Measurements from ENCODE around the gene WBP1L. TPM values are rescaled to one million over a fixed set of nuclear protein-coding genes. Genes with fewer than 3 reads are reported as not detected.

WBP1L gene
- total and polyA plus RNA-seq, 2 of the 13 experiments (the other 11 are each of a cell fraction or from before 2014, with no cell fraction given), result 8.3 to 12.3 TPM

DNA sequence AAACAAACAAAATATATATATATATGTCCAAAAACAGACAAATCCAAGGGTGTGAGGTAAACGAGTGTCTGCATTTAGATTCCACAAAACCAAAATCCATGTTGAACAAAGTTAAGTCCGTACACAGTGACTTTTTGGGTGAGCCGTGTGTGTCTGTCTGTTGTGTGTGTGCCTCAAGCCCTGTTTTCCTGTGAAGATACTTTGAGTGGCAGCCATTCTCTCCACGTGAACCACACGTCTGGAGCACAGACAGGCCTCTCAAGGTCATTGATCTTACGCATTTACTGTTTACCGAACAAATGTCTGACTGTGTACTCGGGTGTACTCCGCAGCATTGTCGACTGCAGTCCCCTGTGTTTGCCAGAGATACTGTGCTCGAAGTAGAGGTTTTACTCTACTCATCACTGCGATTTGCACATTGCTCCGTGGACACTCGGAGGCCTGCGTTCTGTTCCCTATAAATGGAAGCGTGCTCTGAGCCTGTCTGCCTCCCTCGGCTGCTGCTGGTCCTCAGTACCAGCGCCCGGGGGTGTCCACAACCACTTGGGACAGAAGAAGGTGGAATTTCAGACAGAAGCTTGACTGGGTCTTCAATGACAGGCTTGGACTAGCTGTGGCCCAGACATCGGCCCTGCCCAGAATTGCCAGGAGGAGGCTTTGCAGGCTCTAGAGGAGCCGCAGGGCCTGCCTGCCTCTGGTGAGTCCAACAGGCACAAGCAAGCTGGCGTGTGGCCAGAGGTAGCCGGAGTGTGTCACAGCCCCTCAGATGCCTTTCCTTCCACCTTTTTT is 71.3 kb downstream of the WBP1L start (continued):
- TF ChIP-seq, protein P1, sequence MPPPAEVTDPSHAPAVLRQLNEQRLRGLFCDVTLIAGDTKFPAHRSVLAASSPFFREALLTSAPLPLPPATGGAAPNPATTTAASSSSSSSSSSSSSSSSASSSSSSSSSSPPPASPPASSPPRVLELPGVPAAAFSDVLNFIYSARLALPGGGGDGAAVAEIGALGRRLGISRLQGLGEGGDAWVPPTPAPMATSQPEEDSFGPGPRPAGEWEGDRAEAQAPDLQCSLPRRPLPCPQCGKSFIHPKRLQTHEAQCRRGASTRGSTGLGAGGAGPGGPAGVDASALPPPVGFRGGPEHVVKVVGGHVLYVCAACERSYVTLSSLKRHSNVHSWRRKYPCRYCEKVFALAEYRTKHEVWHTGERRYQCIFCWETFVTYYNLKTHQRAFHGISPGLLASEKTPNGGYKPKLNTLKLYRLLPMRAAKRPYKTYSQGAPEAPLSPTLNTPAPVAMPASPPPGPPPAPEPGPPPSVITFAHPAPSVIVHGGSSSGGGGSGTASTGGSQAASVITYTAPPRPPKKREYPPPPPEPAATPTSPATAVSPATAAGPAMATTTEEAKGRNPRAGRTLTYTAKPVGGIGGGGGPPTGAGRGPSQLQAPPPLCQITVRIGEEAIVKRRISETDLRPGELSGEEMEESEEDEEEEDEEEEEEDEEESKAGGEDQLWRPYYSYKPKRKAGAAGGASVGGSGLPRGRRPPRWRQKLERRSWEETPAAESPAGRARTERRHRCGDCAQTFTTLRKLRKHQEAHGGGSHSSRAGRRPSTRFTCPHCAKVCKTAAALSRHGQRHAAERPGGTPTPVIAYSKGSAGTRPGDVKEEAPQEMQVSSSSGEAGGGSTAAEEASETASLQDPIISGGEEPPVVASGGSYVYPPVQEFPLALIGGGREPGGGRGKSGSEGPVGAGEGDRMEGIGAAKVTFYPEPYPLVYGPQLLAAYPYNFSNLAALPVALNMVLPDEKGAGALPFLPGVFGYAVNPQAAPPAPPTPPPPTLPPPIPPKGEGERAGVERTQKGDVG (CRISPR knock-in tag; IDR thresholded peaks at IDR 0.05; ENCODE audit: borderline replicate concordance), result 0 out of 2 replicates have a peak, but pooled peaks have one; percentile 60
- TF ChIP-seq KDM5A (IDR thresholded peaks at IDR 0.05; ENCODE audit: borderline replicate concordance, low read length) (0 out of 2 replicates have a peak, but pooled peaks have one; percentile 32), SOX6 (IDR thresholded peaks at IDR 0.05) (no peak), SOX6 (CRISPR knock-in tag; IDR thresholded peaks at IDR 0.05) (peak; percentile 93), SMAD3 (CRISPR knock-in tag; IDR thresholded peaks at IDR 0.05) (peak; percentile 92), ZSCAN30 (CRISPR knock-in tag; IDR thresholded peaks at IDR 0.05) (0 out of 2 replicates have a peak, but pooled peaks have one; percentile 62), CEBPB (IDR thresholded peaks at IDR 0.05; ENCODE audit: borderline replicate concordance, low read depth, low read length) (no peak), GATAD2A (CRISPR knock-in tag; IDR thresholded peaks at IDR 0.05) (peak; percentile 94), TBL1XR1 (IDR thresholded peaks at IDR 0.05; ENCODE audit: borderline replicate concordance, low read length, partially characterized antibody) (peak; percentile 80), ZNF577 (CRISPR knock-in tag; IDR thresholded peaks at IDR 0.05; ENCODE audit: borderline replicate concordance, low read depth) (no peak), KLF6 (CRISPR knock-in tag; IDR thresholded peaks at IDR 0.05) (peak; percentile 88)
- TF ChIP-seq, protein P2, sequence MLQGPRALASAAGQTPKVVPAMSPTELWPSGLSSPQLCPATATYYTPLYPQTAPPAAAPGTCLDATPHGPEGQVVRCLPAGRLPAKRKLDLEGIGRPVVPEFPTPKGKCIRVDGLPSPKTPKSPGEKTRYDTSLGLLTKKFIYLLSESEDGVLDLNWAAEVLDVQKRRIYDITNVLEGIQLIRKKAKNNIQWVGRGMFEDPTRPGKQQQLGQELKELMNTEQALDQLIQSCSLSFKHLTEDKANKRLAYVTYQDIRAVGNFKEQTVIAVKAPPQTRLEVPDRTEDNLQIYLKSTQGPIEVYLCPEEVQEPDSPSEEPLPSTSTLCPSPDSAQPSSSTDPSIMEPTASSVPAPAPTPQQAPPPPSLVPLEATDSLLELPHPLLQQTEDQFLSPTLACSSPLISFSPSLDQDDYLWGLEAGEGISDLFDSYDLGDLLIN (CRISPR knock-in tag; IDR thresholded peaks at IDR 0.05; ENCODE audit: borderline replicate concordance), result no peak
- TF ChIP-seq, protein P3, sequence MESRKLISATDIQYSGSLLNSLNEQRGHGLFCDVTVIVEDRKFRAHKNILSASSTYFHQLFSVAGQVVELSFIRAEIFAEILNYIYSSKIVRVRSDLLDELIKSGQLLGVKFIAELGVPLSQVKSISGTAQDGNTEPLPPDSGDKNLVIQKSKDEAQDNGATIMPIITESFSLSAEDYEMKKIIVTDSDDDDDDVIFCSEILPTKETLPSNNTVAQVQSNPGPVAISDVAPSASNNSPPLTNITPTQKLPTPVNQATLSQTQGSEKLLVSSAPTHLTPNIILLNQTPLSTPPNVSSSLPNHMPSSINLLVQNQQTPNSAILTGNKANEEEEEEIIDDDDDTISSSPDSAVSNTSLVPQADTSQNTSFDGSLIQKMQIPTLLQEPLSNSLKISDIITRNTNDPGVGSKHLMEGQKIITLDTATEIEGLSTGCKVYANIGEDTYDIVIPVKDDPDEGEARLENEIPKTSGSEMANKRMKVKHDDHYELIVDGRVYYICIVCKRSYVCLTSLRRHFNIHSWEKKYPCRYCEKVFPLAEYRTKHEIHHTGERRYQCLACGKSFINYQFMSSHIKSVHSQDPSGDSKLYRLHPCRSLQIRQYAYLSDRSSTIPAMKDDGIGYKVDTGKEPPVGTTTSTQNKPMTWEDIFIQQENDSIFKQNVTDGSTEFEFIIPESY (CRISPR knock-in tag; IDR thresholded peaks at IDR 0.05), result peak; percentile 12; the same call in 1 of the 2 replicates
- TF ChIP-seq, protein P4, sequence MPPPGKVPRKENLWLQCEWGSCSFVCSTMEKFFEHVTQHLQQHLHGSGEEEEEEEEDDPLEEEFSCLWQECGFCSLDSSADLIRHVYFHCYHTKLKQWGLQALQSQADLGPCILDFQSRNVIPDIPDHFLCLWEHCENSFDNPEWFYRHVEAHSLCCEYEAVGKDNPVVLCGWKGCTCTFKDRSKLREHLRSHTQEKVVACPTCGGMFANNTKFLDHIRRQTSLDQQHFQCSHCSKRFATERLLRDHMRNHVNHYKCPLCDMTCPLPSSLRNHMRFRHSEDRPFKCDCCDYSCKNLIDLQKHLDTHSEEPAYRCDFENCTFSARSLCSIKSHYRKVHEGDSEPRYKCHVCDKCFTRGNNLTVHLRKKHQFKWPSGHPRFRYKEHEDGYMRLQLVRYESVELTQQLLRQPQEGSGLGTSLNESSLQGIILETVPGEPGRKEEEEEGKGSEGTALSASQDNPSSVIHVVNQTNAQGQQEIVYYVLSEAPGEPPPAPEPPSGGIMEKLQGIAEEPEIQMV (CRISPR knock-in tag; IDR thresholded peaks at IDR 0.05; ENCODE audit: low read depth), result peak; percentile 79; the same call in 1 of the 2 replicates
- TF ChIP-seq, protein P5, sequence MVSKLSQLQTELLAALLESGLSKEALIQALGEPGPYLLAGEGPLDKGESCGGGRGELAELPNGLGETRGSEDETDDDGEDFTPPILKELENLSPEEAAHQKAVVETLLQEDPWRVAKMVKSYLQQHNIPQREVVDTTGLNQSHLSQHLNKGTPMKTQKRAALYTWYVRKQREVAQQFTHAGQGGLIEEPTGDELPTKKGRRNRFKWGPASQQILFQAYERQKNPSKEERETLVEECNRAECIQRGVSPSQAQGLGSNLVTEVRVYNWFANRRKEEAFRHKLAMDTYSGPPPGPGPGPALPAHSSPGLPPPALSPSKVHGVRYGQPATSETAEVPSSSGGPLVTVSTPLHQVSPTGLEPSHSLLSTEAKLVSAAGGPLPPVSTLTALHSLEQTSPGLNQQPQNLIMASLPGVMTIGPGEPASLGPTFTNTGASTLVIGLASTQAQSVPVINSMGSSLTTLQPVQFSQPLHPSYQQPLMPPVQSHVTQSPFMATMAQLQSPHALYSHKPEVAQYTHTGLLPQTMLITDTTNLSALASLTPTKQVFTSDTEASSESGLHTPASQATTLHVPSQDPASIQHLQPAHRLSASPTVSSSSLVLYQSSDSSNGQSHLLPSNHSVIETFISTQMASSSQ (IDR thresholded peaks at IDR 0.05; ENCODE audit: low read depth), result no peak
- TF ChIP-seq, protein P5 (CRISPR knock-in tag; IDR thresholded peaks at IDR 0.05; ENCODE audit: borderline replicate concordance), result 0 out of 2 replicates have a peak, but pooled peaks have one; percentile 23
